ENCODE results near the gene ARPC1A. TPM values are rescaled to one million over a fixed set of nuclear protein-coding genes. Genes with fewer than 3 reads are reported as not detected.
"Not testable (repeated sequence)": the region's sequence is repeated elsewhere in the genome, so short reads cannot be mapped to it uniquely, and the experiment has no call there.

ARPC1A gene
- total RNA-seq, 1 donor from 2014 or later, result 53.2 TPM

DNA sequence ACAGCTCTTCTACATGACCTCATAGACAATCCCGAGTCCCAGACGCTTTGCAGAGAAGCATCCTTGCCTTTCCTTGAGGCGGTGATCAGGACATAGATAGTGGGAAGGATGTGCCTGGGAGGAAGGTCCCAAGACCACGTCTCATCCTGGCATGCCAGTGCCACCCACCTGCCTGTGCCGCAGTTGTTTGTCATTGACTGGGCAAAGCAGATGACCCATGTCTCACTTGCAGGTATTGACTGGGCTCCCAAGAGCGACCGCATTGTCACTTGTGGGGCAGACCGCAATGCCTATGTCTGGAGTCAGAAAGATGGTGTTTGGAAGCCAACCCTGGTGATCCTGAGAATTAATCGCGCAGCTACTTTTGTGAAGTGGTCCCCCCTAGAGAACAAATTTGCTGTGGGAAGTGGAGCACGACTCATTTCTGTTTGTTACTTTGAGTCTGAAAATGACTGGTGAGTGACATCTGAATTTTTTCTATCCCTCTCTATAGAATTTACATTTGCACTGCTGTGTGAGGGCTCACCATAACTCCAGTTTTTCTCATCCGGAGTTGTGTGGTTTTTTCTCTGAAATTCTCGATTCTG lies 18.5 kb downstream of the ARPC1A start:
- Histone ChIP-seq H3K4me1 (ENCODE audit: control insufficient read depth in 3 of 3, insufficient read depth in 3 of 3, low read length in 3 of 3) (no peaks in the 10 kb centered on the region), H3K9ac (ENCODE audit: low read depth in 1 of 3, low read length in 3 of 3) (no peak overlapping the region), H3K4me3 (ENCODE audit: low read length in 3 of 3) (no peak overlapping the region), H3K36me3 (ENCODE audit: control insufficient read depth in 3 of 3, insufficient read depth in 3 of 3, low read length in 3 of 3) (peaks cover 25 to 58% (median 49%) of the 10 kb centered on the region in 3 donors), H3K27me3 (ENCODE audit: control insufficient read depth in 3 of 3, insufficient read depth in 3 of 3, low read length in 3 of 3) (no peaks in the 10 kb centered on the region), H3K27ac (ENCODE audit: low read depth, low read length) (no peak overlapping the region), H3K9me3 (ENCODE audit: control insufficient read depth in 3 of 3, low read length in 3 of 3) (no peaks in the 10 kb centered on the region)

GRCh38 chr7:99350641-99351040 lies 24.9 kb downstream of the ARPC1A start:
- not testable (repeated sequence) for H3K27ac ChIP-seq (ENCODE audit: low read depth, low read length); H3K9ac ChIP-seq (ENCODE audit: low read depth in 1 of 3, low read length in 3 of 3); H3K4me3 ChIP-seq (ENCODE audit: low read length in 3 of 3); H3K9me3 ChIP-seq (ENCODE audit: control insufficient read depth in 3 of 3, low read length in 3 of 3); H3K27me3 ChIP-seq (ENCODE audit: control insufficient read depth in 3 of 3, insufficient read depth in 3 of 3, low read length in 3 of 3); H3K4me1 ChIP-seq (ENCODE audit: control insufficient read depth in 3 of 3, insufficient read depth in 3 of 3, low read length in 3 of 3)
- peaks cover 22 to 49% (median 42%) of the 10 kb centered on the region in 3 donors for H3K36me3 ChIP-seq (ENCODE audit: control insufficient read depth in 3 of 3, insufficient read depth in 3 of 3, low read length in 3 of 3)

- peaks cover 25 to 48% (median 41%) of the 10 kb centered on the region in 3 donors for H3K36me3 ChIP-seq (ENCODE audit: control insufficient read depth in 3 of 3, insufficient read depth in 3 of 3, low read length in 3 of 3)
- no peaks in the 10 kb centered on the region for H3K27me3 ChIP-seq (ENCODE audit: control insufficient read depth in 3 of 3, insufficient read depth in 3 of 3, low read length in 3 of 3)
- H3K9me3 ChIP-seq (ENCODE audit: control insufficient read depth in 3 of 3, low read length in 3 of 3), result no peaks in the 10 kb centered on the region
- no peak overlapping the region for H3K9ac ChIP-seq (ENCODE audit: low read depth in 1 of 3, low read length in 3 of 3)
- H3K27ac ChIP-seq (ENCODE audit: low read depth, low read length), result no peak overlapping the region
- H3K4me1 ChIP-seq (ENCODE audit: control insufficient read depth in 3 of 3, insufficient read depth in 3 of 3, low read length in 3 of 3), result no peaks in the 10 kb centered on the region
- H3K4me3 ChIP-seq (ENCODE audit: low read length in 3 of 3), result no peak overlapping the region
Observed at GRCh38 chr7:99352247-99352646, 26.5 kb downstream of the ARPC1A start.

DNA sequence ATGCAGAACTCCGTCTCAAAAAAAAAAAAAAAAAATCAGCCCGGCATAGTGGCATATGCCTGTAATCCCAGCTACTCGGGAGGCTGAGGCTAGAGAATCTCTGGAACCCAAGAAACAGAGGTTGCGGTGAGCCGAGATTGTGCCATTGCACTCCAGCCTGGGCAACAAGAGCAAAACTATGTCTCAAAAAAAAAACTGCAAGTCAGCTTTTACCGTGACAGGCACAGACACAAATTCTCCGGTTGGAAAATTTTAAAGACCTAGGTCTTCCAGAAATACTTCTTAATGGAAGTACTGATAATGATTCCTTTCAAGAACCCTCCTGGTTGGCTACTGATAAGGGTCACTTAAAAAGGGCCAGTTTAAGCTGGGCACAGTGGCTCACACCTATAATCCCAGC lies 29.4 kb downstream of the ARPC1A start:
- H3K27ac ChIP-seq (ENCODE audit: low read depth, low read length), result no peak overlapping the region
- H3K27me3 ChIP-seq (ENCODE audit: control insufficient read depth in 3 of 3, insufficient read depth in 3 of 3, low read length in 3 of 3), result no peaks in the 10 kb centered on the region
- no peak overlapping the region for H3K9ac ChIP-seq (ENCODE audit: low read depth in 1 of 3, low read length in 3 of 3)

GRCh38 chr7:99357701-99358490 lies 32.2 kb downstream of the ARPC1A start:
- Histone ChIP-seq H3K27me3 (ENCODE audit: control insufficient read depth in 3 of 3, insufficient read depth in 3 of 3, low read length in 3 of 3) (no peaks in the 10 kb centered on the region), H3K27ac (ENCODE audit: low read depth, low read length) (no peak overlapping the region), H3K36me3 (ENCODE audit: control insufficient read depth in 3 of 3, insufficient read depth in 3 of 3, low read length in 3 of 3) (peaks cover 38 to 53% (median 48%) of the 10 kb centered on the region in 3 donors), H3K4me1 (ENCODE audit: control insufficient read depth in 3 of 3, insufficient read depth in 3 of 3, low read length in 3 of 3) (no peaks in the 10 kb centered on the region), H3K9me3 (ENCODE audit: control insufficient read depth in 3 of 3, low read length in 3 of 3) (no peaks in the 10 kb centered on the region), H3K4me3 (ENCODE audit: low read length in 3 of 3) (no peak overlapping the region), H3K9ac (ENCODE audit: low read depth in 1 of 3, low read length in 3 of 3) (no peak overlapping the region)

More for the DNA sequence above, 29.4 kb downstream of the ARPC1A start:
- H3K4me3 ChIP-seq (ENCODE audit: low read length in 3 of 3), result no peak overlapping the region
- peaks cover 36 to 53% (median 52%) of the 10 kb centered on the region in 3 donors for H3K36me3 ChIP-seq (ENCODE audit: control insufficient read depth in 3 of 3, insufficient read depth in 3 of 3, low read length in 3 of 3)
- H3K9me3 ChIP-seq (ENCODE audit: control insufficient read depth in 3 of 3, low read length in 3 of 3), result no peaks in the 10 kb centered on the region
- H3K4me1 ChIP-seq (ENCODE audit: control insufficient read depth in 3 of 3, insufficient read depth in 3 of 3, low read length in 3 of 3), result no peaks in the 10 kb centered on the region

GRCh38 chr7:99358521-99358920 lies 32.8 kb downstream of the ARPC1A start:
- not testable (repeated sequence) for H3K4me1 ChIP-seq (ENCODE audit: control insufficient read depth in 3 of 3, insufficient read depth in 3 of 3, low read length in 3 of 3); H3K4me3 ChIP-seq (ENCODE audit: low read length in 3 of 3); H3K27me3 ChIP-seq (ENCODE audit: control insufficient read depth in 3 of 3, insufficient read depth in 3 of 3, low read length in 3 of 3); H3K9ac ChIP-seq (ENCODE audit: low read depth in 1 of 3, low read length in 3 of 3); H3K9me3 ChIP-seq (ENCODE audit: control insufficient read depth in 3 of 3, low read length in 3 of 3); H3K27ac ChIP-seq (ENCODE audit: low read depth, low read length)
- H3K36me3 ChIP-seq (ENCODE audit: control insufficient read depth in 3 of 3, insufficient read depth in 3 of 3, low read length in 3 of 3), result peaks cover 43 to 59% (median 50%) of the 10 kb centered on the region in 3 donors

- no peak overlapping the region for H3K4me3 ChIP-seq (ENCODE audit: low read length in 3 of 3)
- peaks cover 43 to 62% (median 56%) of the 10 kb centered on the region in 3 donors for H3K36me3 ChIP-seq (ENCODE audit: control insufficient read depth in 3 of 3, insufficient read depth in 3 of 3, low read length in 3 of 3)
- H3K27ac ChIP-seq (ENCODE audit: low read depth, low read length), result no peak overlapping the region
- no peaks in the 10 kb centered on the region for H3K4me1 ChIP-seq (ENCODE audit: control insufficient read depth in 3 of 3, insufficient read depth in 3 of 3, low read length in 3 of 3)
- no peaks in the 10 kb centered on the region for H3K27me3 ChIP-seq (ENCODE audit: control insufficient read depth in 3 of 3, insufficient read depth in 3 of 3, low read length in 3 of 3)
- H3K9me3 ChIP-seq (ENCODE audit: control insufficient read depth in 3 of 3, low read length in 3 of 3), result no peaks in the 10 kb centered on the region
- no peak overlapping the region for H3K9ac ChIP-seq (ENCODE audit: low read depth in 1 of 3, low read length in 3 of 3)
Observed at GRCh38 chr7:99359465-99360154, 33.9 kb downstream of the ARPC1A start.

- Histone ChIP-seq H3K27me3 (ENCODE audit: control insufficient read depth in 3 of 3, insufficient read depth in 3 of 3, low read length in 3 of 3) (no peaks in the 10 kb centered on the region), H3K4me3 (ENCODE audit: low read length in 3 of 3) (no peak overlapping the region), H3K9me3 (ENCODE audit: control insufficient read depth in 3 of 3, low read length in 3 of 3) (no peaks in the 10 kb centered on the region), H3K4me1 (ENCODE audit: control insufficient read depth in 3 of 3, insufficient read depth in 3 of 3, low read length in 3 of 3) (peaks cover 0 to 3% (median 2%) of the 10 kb centered on the region in 3 donors), H3K9ac (ENCODE audit: low read depth in 1 of 3, low read length in 3 of 3) (no peak overlapping the region), H3K27ac (ENCODE audit: low read depth, low read length) (no peak overlapping the region), H3K36me3 (ENCODE audit: control insufficient read depth in 3 of 3, insufficient read depth in 3 of 3, low read length in 3 of 3) (peaks cover 56 to 71% (median 65%) of the 10 kb centered on the region in 3 donors)
Observed at GRCh38 chr7:99362801-99363200, 37.1 kb downstream of the ARPC1A start.

GRCh38 chr7:99363286-99363685 lies 37.6 kb downstream of the ARPC1A start:
- peaks cover 0 to 3% (median 2%) of the 10 kb centered on the region in 3 donors for H3K4me1 ChIP-seq (ENCODE audit: control insufficient read depth in 3 of 3, insufficient read depth in 3 of 3, low read length in 3 of 3)
- no peak overlapping the region for H3K9ac ChIP-seq (ENCODE audit: low read depth in 1 of 3, low read length in 3 of 3)
- peaks cover 52 to 66% (median 60%) of the 10 kb centered on the region in 3 donors for H3K36me3 ChIP-seq (ENCODE audit: control insufficient read depth in 3 of 3, insufficient read depth in 3 of 3, low read length in 3 of 3)
- no peaks in the 10 kb centered on the region for H3K27me3 ChIP-seq (ENCODE audit: control insufficient read depth in 3 of 3, insufficient read depth in 3 of 3, low read length in 3 of 3)
- no peak overlapping the region for H3K4me3 ChIP-seq (ENCODE audit: low read length in 3 of 3)
- no peak overlapping the region for H3K27ac ChIP-seq (ENCODE audit: low read depth, low read length)
- no peaks in the 10 kb centered on the region for H3K9me3 ChIP-seq (ENCODE audit: control insufficient read depth in 3 of 3, low read length in 3 of 3)

Data from skeletal muscle tissue (tissue), 4 donors.